H9 (cell line): ENCODE results near the gene GALNT2. TPM values are rescaled to one million over a fixed set of nuclear protein-coding genes. Genes with fewer than 3 reads are reported as not detected.

ENCODE experiments used
- DNase-seq: peaks from one replicate; pipeline ENCODE4 v3.0.0-alpha.2; 2017
- H2AFZ ChIP-seq: one replicate; pipeline ENCODE4 v1.6.1; 2013; ENCODE audit warnings: mild to moderate bottlenecking, low read length, control low read depth, moderate library complexity
- H2AK5ac ChIP-seq: 2 replicates; pipeline ENCODE4 v1.6.1; 2013; ENCODE audit warnings: low read length, control low read depth, mixed read lengths; ENCODE audit not compliant: insufficient read length
- H2BK120ac ChIP-seq: one replicate; pipeline ENCODE4 v1.6.1; 2013; ENCODE audit warnings: low read depth, mild to moderate bottlenecking, low read length, control low read depth, inconsistent platforms; ENCODE audit not compliant: poor library complexity, severe bottlenecking
- H2BK12ac ChIP-seq: 2 replicates; pipeline ENCODE4 v1.6.1; 2013; ENCODE audit warnings: low read length, control low read depth, mixed read lengths, low read depth; ENCODE audit not compliant: insufficient read length
- H2BK15ac ChIP-seq: 2 replicates; pipeline ENCODE4 v1.6.1; 2013; ENCODE audit warnings: low read depth, low read length, control low read depth
- H2BK20ac ChIP-seq: one replicate; pipeline ENCODE4 v1.6.1; 2013; ENCODE audit warnings: low read depth, mild to moderate bottlenecking, low read length, control low read depth, inconsistent platforms; ENCODE audit not compliant: poor library complexity, severe bottlenecking
- H2BK5ac ChIP-seq: 2 replicates; pipeline ENCODE4 v1.6.1; 2013; ENCODE audit warnings: low read length, control low read depth, mixed read lengths; ENCODE audit not compliant: insufficient read length
- H3K14ac ChIP-seq: 2 replicates; pipeline ENCODE4 v1.6.1; 2013; ENCODE audit warnings: low read length, control low read depth; ENCODE audit not compliant: insufficient read depth
- H3K18ac ChIP-seq: 2 replicates; pipeline ENCODE4 v1.6.1; 2013; ENCODE audit warnings: low read depth, mild to moderate bottlenecking, mixed read lengths, low read length, control low read depth; ENCODE audit not compliant: insufficient read length
- H3K23ac ChIP-seq: 2 replicates; pipeline ENCODE4 v1.6.1; 2013; ENCODE audit warnings: low read length, control low read depth, mixed read lengths, low read depth; ENCODE audit not compliant: insufficient read length
- H3K23me2 ChIP-seq: 2 replicates; pipeline ENCODE4 v1.6.1; 2013; ENCODE audit warnings: low read depth, mild to moderate bottlenecking, mixed read lengths, low read length, control low read depth; ENCODE audit not compliant: insufficient read length, poor library complexity, severe bottlenecking
- H3K27ac ChIP-seq: 2 replicates; pipeline ENCODE4 v1.5.1; 2013; ENCODE audit warnings: low read length, control low read depth, mixed read lengths, low read depth; ENCODE audit not compliant: insufficient read length
- H3K27me3 ChIP-seq: 2 replicates; pipeline ENCODE4 v1.6.1; 2013; ENCODE audit warnings: low read length, control low read depth, inconsistent platforms; ENCODE audit not compliant: insufficient read depth
- H3K4ac ChIP-seq: 2 replicates; pipeline ENCODE4 v1.6.1; 2013; ENCODE audit warnings: low read depth, mild to moderate bottlenecking, control low read depth, inconsistent platforms, low read length, moderate library complexity
- H3K4me1 ChIP-seq: 2 replicates; pipeline ENCODE4 v1.6.1; 2013; ENCODE audit warnings: low read length, control low read depth, inconsistent platforms; ENCODE audit not compliant: insufficient read depth
- H3K4me2 ChIP-seq: 2 replicates; pipeline ENCODE4 v1.6.1; 2013; ENCODE audit warnings: low read length, control low read depth, mixed read lengths; ENCODE audit not compliant: insufficient read length, insufficient read depth
- H3K56ac ChIP-seq: 2 replicates; pipeline ENCODE4 v1.6.1; 2013; ENCODE audit warnings: low read depth, mild to moderate bottlenecking, mixed read lengths, low read length, control low read depth; ENCODE audit not compliant: insufficient read length
- H3K79me1 ChIP-seq: 2 replicates; pipeline ENCODE4 v1.6.1; 2013; ENCODE audit warnings: low read depth, mild to moderate bottlenecking, moderate library complexity, low read length, control low read depth, inconsistent platforms; ENCODE audit not compliant: insufficient read depth, poor library complexity, severe bottlenecking
- H3K79me2 ChIP-seq: 2 replicates; pipeline ENCODE4 v1.6.1; 2013; ENCODE audit warnings: low read length, control low read depth, inconsistent platforms; ENCODE audit not compliant: insufficient read depth
- H3K9ac ChIP-seq: 2 replicates; pipeline ENCODE4 v1.6.1; 2013; ENCODE audit warnings: low read length, control low read depth, mixed read lengths; ENCODE audit not compliant: insufficient read length; ENCODE audit errors: extremely low read depth
- H3K9me3 ChIP-seq: one replicate; pipeline ENCODE4 v1.6.1; 2013; ENCODE audit warnings: low read depth, low read length, inconsistent platforms; ENCODE audit not compliant: control insufficient read depth
- H3T11ph ChIP-seq: one replicate; pipeline ENCODE4 v1.6.1; 2013; ENCODE audit warnings: mild to moderate bottlenecking, low read length, control low read depth, inconsistent platforms
- H4K20me1 ChIP-seq: one replicate; pipeline ENCODE4 v1.6.1; 2013; ENCODE audit not compliant: control insufficient read depth, insufficient read length, insufficient read depth
- H4K5ac ChIP-seq: 2 replicates; pipeline ENCODE4 v1.6.1; 2013; ENCODE audit warnings: low read depth, mild to moderate bottlenecking, mixed read lengths, low read length, control low read depth; ENCODE audit not compliant: insufficient read length
- H4K8ac ChIP-seq: replicated peaks from 2 replicates; pipeline ENCODE4 v1.6.1; 2013; ENCODE audit warnings: low read length, control low read depth, mixed read lengths, low read depth; ENCODE audit not compliant: insufficient read length
- H4K91ac ChIP-seq: 2 replicates; pipeline ENCODE4 v1.6.1; 2013; ENCODE audit warnings: low read depth, mild to moderate bottlenecking, moderate library complexity, mixed read lengths, low read length, control low read depth; ENCODE audit not compliant: insufficient read length
- H3K27ac Mint-ChIP-seq, 3 experiments: 2 replicates in 2 of 3; 3 replicates in 1 of 3; pipeline ENCODE4 v1.8.0; 2020 to 2021; ENCODE audit warnings: mixed read lengths in 3 of 3, mild to moderate bottlenecking in 1 of 3, moderate library complexity in 1 of 3
- H3K27me3 Mint-ChIP-seq: 2 replicates; pipeline ENCODE4 v1.8.0; 2021; ENCODE audit warnings: low read depth, mild to moderate bottlenecking, moderate library complexity, mixed read lengths
- H3K36me3 Mint-ChIP-seq, 3 experiments: 2 replicates in 2 of 3; 3 replicates in 1 of 3; pipeline ENCODE4 v1.8.0; 2020 to 2021; ENCODE audit warnings: low read depth in 3 of 3, mixed read lengths in 3 of 3; ENCODE audit not compliant: insufficient read depth in 1 of 3
- H3K4me1 Mint-ChIP-seq, 2 experiments: 2 replicates each; pipeline ENCODE4 v1.8.0; 2020; ENCODE audit warnings: mixed read lengths in 2 of 2
- H3K4me3 Mint-ChIP-seq, 2 experiments: 2 replicates in 1 of 2; 3 replicates in 1 of 2; pipeline ENCODE4 v1.8.0; 2020 to 2021; ENCODE audit warnings: mild to moderate bottlenecking in 2 of 2, mixed read lengths in 2 of 2, moderate library complexity in 1 of 2
- H3K9me3 Mint-ChIP-seq, 2 experiments: 2 replicates in 1 of 2; 3 replicates in 1 of 2; pipeline ENCODE4 v1.8.0; 2020; ENCODE audit warnings: mild to moderate bottlenecking in 2 of 2, mixed read lengths in 2 of 2, moderate library complexity in 1 of 2
- CTCF ChIP-seq: fragments of 200-600 bp; sonication (generic); conservative IDR thresholded peaks from 3 replicates; pipeline ENCODE4 v1.8.0; 2021; ENCODE audit warnings: antibody characterized with exemption, mild to moderate bottlenecking
- WGBS: extraction: QIAGEN DNeasy Blood & Tissue Kit; methylation state at CpG from one replicate; pipeline ENCODE4 v1.1.7; 2013; ENCODE audit warnings: missing lambda C conversion rate, low lambda C conversion rate, mixed read lengths; ENCODE audit not compliant: insufficient read length; ENCODE audit errors: extremely low coverage; 5-methylcytosine and 5-hydroxymethylcytosine counted together
- total RNA-seq: library from RNA; stranded (reverse); gene quantifications from 2 replicates; pipeline ENCODE4 v1.2.1, GENCODE V29; 2021

GALNT2 gene
- total RNA-seq, 1 experiment from 2014 or later, result 57.6 TPM

GRCh38 chr1:230112782-230113181, 45.7 kb downstream of the GALNT2 start:
- H3K4me1 Mint-ChIP-seq, result peaks cover 40 to 55% of the 10 kb centered on the region in 2 experiments
- no peaks in the 10 kb centered on the region for H3K27me3 ChIP-seq

More at GRCh38 chr1:230112782-230113181, 45.7 kb downstream of the GALNT2 start:
- no peak for TF ChIP-seq CTCF
- H3K4ac ChIP-seq, result no peak overlapping the region
- no peak overlapping the region for H2BK15ac ChIP-seq
- H3K23ac ChIP-seq, result no peak overlapping the region
- H3K27ac ChIP-seq, result no peak overlapping the region
- no peak overlapping the region for H4K91ac ChIP-seq
- Mint-ChIP-seq H3K9me3 (no peaks in the 10 kb centered on the region), H3K27ac (peak overlapping the region in 2 of 3 experiments; percentile 85 to 90; a peak in 4 of 7 replicates), H3K27me3 (no peaks in the 10 kb centered on the region), H3K36me3 (peaks cover 8 to 20% (median 11%) of the 10 kb centered on the region in 3 experiments; a peak in 4 of 7 replicates), H3K4me3 (peak overlapping the region in 1 of 2 experiments; percentile 59; a peak in 1 of 5 replicates)
- DNase-seq, result no peak
- peaks cover 15% of the 10 kb centered on the region; the same call in 1 of the 2 replicates for H3K4me1 ChIP-seq
- no peak overlapping the region for H2BK120ac ChIP-seq
- no peak overlapping the region for H3K4me2 ChIP-seq
- H3K56ac ChIP-seq, result no peak overlapping the region
- H3T11ph ChIP-seq, result no peak overlapping the region
- H2AFZ ChIP-seq, result no peak overlapping the region
- H2BK20ac ChIP-seq, result no peak overlapping the region
- no peak overlapping the region for H2BK12ac ChIP-seq
- H3K9me3 ChIP-seq, result no peaks in the 10 kb centered on the region
- H3K79me1 ChIP-seq, result no peaks in the 10 kb centered on the region
- no peak overlapping the region for H4K8ac ChIP-seq
- no peak overlapping the region for H3K9ac ChIP-seq
- no peak overlapping the region for H3K18ac ChIP-seq
- no CpG with 5 or more reads among the region's 5 CpGs for WGBS
- no peak overlapping the region for H3K14ac ChIP-seq
- no peaks in the 10 kb centered on the region for H4K20me1 ChIP-seq
- H2BK5ac ChIP-seq, result no peak overlapping the region
- H3K23me2 ChIP-seq, result no peaks in the 10 kb centered on the region
- no peak overlapping the region for H4K5ac ChIP-seq
- no peak overlapping the region for H2AK5ac ChIP-seq
- peaks cover 5% of the 10 kb centered on the region; the same call in 1 of the 2 replicates for H3K79me2 ChIP-seq
